GM12891 (cell line): ENCODE data around the gene ERCC3.

Experiments used
- DNase-seq: peaks from one replicate; pipeline ENCODE4 v3.0.0; 2011; ENCODE audit warnings: low spot score; ENCODE audit not compliant: insufficient read length
- FAIRE-seq: peaks from 2 replicates; lab custom pipeline; 2011; peaks lifted over from hg19 to GRCh38; lab: Jason Lieb, UNC
- PAX5 ChIP-seq: IDR thresholded peaks from 2 replicates; pipeline ENCODE4 v1.6.1; 2011; ENCODE audit warnings: low read length, moderate library complexity, mild to moderate bottlenecking; ENCODE audit not compliant: insufficient read depth, severe bottlenecking
- POLR2A ChIP-seq: IDR thresholded peaks from 2 replicates; pipeline ENCODE4 v1.6.1; 2011; ENCODE audit warnings: low read depth, low read length, control low read depth
- POLR2AphosphoS5 ChIP-seq: IDR thresholded peaks from 2 replicates; pipeline ENCODE4 v1.6.1; 2011; ENCODE audit warnings: low read depth, low read length, control low read depth
- POU2F2 ChIP-seq: IDR thresholded peaks from 2 replicates; pipeline ENCODE4 v1.6.1; 2011; ENCODE audit warnings: low read depth, mild to moderate bottlenecking, control low read depth, low read length, moderate library complexity
- SPI1 ChIP-seq: IDR thresholded peaks from 2 replicates; pipeline ENCODE4 v1.6.1; 2011; ENCODE audit warnings: low read depth, low read length, control low read depth
- TAF1 ChIP-seq: IDR thresholded peaks from 2 replicates; pipeline ENCODE4 v1.6.1; 2011; ENCODE audit warnings: low read depth, low read length, control low read depth

ERCC3 gene

GRCh38 chr2:127320067-127320466 lies 26.1 kb upstream of the ERCC3 start:
- TF ChIP-seq SPI1 (no peak), POLR2A (no peak), PAX5 (no peak)
- no peak for FAIRE-seq
- no peak for DNase-seq

GRCh38 chr2:127314193-127314988 lies 20.4 kb upstream of the ERCC3 start:
- no peak for DNase-seq
- TF ChIP-seq SPI1, result peak; percentile 83
- no peak for TF ChIP-seq POLR2A
- FAIRE-seq, result no peak

DNA sequence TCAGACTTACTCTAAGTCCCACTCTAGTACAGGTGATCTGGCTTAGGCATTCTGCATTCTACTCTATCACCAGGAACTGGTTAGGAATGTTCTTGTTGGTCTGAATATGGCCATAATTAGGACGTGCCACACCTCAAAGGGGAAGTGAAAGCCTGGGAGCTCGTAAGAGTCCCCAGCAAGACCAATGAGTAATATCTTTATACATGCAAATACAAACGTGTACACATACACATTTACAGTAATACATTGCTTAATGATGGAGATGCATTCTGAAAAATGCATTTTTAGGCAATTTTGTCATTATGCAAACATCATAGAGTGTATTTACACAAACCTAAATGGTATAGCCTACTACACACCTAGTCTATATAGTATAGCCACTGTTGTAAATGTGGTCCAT lies 19.5 kb upstream of the ERCC3 start:
- DNase-seq (no peak), FAIRE-seq (peak; percentile 97)
- TF ChIP-seq POLR2AphosphoS5 (no peak), POU2F2 (peak; percentile 36; the same call in 1 of the 2 replicates), SPI1 (peak; percentile 99)

GRCh38 chr2:127310980-127311379 lies 17.0 kb upstream of the ERCC3 start:
- DNase-seq (no peak), FAIRE-seq (no peak)
- TF ChIP-seq TAF1 (no peak), SPI1 (no peak), POLR2AphosphoS5 (no peak), PAX5 (no peak), POLR2A (no peak), POU2F2 (no peak)

- TF ChIP-seq POLR2AphosphoS5 (no peak), PAX5 (no peak), TAF1 (no peak), SPI1 (no peak), POLR2A (no peak), POU2F2 (no peak)
- DNase-seq, result no peak
- no peak for FAIRE-seq
Observed at GRCh38 chr2:127309468-127309867, 15.5 kb upstream of the ERCC3 start.

DNA sequence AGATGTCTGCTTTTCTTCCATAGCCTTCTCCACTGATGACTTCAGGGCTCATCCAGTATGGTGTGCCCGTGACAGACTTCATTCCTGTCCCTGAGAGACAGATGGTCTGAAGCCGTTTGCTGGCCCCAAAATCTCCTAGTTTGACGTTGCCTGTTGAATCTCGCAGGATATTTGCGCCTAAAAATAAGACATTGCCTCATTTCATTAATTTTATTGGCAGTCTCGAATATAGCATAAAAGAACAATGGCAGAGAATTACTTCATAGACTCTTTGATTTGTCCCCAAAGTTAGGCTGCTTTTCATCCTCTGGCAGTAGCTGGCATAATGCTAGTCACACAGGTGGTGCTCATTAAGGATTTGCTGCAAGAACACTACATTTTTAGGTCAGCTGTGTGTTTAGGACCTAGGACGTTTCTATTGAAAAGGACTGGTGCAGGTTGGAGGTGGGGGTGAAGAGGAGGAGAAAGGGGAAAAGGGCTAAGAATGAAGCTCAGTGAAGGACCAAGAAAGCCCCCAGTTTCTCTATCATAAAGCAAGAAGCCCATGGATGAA lies 14.7 kb upstream of the ERCC3 start:
- TF ChIP-seq POLR2AphosphoS5 (no peak), PAX5 (no peak), SPI1 (no peak), TAF1 (no peak), POU2F2 (no peak), POLR2A (no peak)
- no peak for FAIRE-seq
- no peak for DNase-seq

- no peak for TF ChIP-seq TAF1
- TF ChIP-seq SPI1, result 0 out of 2 replicates have a peak, but pooled peaks have one; percentile 21
- no peak for TF ChIP-seq POLR2A
- TF ChIP-seq POU2F2, result no peak
- no peak for TF ChIP-seq POLR2AphosphoS5
- TF ChIP-seq PAX5, result no peak
- DNase-seq (no peak), FAIRE-seq (peak; percentile 31)
Observed at GRCh38 chr2:127305990-127306585, 12.1 kb upstream of the ERCC3 start.

DNA sequence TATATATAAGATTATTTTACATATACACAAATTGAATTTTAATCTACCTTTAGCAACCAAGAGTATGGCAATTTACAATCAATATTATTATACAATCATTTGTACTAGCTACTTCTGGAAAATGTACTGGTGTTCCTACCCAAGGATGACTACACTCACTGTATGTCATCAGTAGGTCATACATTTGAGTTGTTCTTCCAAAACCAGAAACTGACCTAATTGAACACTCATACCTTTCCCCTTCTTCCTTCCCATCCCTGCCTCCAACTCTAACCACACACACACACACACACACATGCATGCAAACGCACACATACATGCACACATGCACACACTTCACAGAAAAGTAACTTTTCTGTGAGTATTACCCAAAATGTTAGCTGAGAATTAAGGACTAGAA lies 8.2 kb upstream of the ERCC3 start:
- DNase-seq (no peak), FAIRE-seq (no peak)
- TF ChIP-seq POU2F2, result no peak
- no peak for TF ChIP-seq POLR2AphosphoS5
- TF ChIP-seq POLR2A, result no peak
- TF ChIP-seq PAX5, result no peak
- TF ChIP-seq SPI1, result no peak
- TF ChIP-seq TAF1, result no peak

GRCh38 chr2:127293386-127293747 lies 577 bp downstream of the ERCC3 start:
- no peak for DNase-seq
- no peak for FAIRE-seq
- TF ChIP-seq PAX5 (no peak), TAF1 (no peak), POLR2A (no peak), SPI1 (no peak), POLR2AphosphoS5 (no peak), POU2F2 (no peak)

DNA sequence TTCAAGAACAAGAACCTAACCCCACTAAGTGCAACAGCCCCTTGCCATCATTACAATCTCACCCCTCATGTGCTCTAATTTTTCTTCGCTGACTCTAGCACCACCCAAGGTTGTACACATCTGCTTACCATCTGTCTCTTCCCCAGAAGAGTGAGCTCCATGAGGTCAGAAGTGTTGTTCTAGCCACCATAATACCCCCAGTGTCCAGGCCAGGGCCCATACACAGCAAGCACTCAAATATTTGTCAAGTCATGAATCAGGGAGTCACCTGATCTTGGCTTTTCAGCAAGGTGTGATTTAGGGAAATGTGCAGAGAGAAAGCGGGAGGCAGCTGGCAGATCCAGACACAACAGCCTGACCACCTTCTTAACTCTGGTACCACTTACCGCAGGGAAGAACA lies 5.7 kb downstream of the ERCC3 start:
- TF ChIP-seq POLR2A, result no peak
- TF ChIP-seq POLR2AphosphoS5, result no peak
- TF ChIP-seq POU2F2, result no peak
- DNase-seq (no peak), FAIRE-seq (no peak)
